Measurements from ENCODE around the gene CFAP69.

Gene CFAP69

DNA sequence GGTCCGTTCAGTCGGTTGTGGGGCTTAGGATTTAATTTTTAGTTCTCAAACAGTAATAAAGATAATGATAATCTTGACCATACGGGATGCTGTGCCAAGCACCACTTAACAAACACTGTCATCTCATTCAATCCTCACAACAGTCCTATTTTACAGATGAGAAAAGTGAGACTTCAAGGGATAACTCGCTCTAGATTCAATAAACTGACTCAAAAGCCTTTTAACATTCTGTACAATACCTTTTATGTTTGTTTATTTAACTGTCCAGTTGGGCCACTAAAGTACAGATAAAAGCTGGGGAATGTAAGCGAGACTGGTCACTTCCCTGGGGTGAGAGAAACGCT lies 437 bp upstream of the CFAP69 start:
- no peak for TF ChIP-seq REST (IDR thresholded peaks at IDR 0.05; ENCODE audit: low read depth)
- TF ChIP-seq CREB1 (IDR thresholded peaks at IDR 0.05; ENCODE audit: low read depth), result no peak
- no peak for TF ChIP-seq TAF1 (IDR thresholded peaks at IDR 0.05; ENCODE audit: low read depth)
- TF ChIP-seq FOXM1 (IDR thresholded peaks at IDR 0.05; ENCODE audit: borderline replicate concordance, low read depth), result no peak
- no peak for TF ChIP-seq ZBTB7A (IDR thresholded peaks at IDR 0.05; ENCODE audit: low read depth)
- no peak for TF ChIP-seq EP300 (IDR thresholded peaks at IDR 0.05; ENCODE audit: borderline replicate concordance)
- TF ChIP-seq YY1 (IDR thresholded peaks at IDR 0.05; ENCODE audit: low read depth), result no peak
- no peak for TF ChIP-seq NFIC (IDR thresholded peaks at IDR 0.05)
- no peak for TF ChIP-seq EGR1 (IDR thresholded peaks at IDR 0.05)
- TF ChIP-seq, protein P1, sequence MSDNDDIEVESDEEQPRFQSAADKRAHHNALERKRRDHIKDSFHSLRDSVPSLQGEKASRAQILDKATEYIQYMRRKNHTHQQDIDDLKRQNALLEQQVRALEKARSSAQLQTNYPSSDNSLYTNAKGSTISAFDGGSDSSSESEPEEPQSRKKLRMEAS (IDR thresholded peaks at IDR 0.05), result no peak
- no peak for TF ChIP-seq TCF12 (IDR thresholded peaks at IDR 0.05; ENCODE audit: low read depth)
- no peak for TF ChIP-seq USF1 (IDR thresholded peaks at IDR 0.05)
- no peak for TF ChIP-seq RAD21 (IDR thresholded peaks at IDR 0.05; ENCODE audit: low read depth)

DNA sequence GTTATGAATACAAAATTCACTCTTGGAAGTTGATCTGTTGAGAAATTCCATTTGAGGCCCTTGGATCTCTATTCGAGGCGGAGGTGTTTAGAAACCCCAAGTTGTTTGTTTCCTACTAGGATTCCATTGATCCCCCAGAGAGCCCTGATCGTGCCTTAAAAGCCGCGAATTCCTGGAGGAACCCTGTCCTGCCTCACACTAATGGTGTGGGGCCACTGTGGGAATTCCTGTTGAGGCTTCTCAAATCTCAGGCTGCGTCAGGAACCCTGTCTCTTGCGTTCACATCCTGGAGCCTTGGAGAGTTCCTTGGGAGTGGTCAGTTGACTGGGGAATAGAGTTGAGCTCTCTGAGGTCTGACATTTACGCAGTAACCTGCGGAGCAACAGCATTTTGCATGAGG lies 1.2 kb downstream of the CFAP69 start:
- no peak for TF ChIP-seq TAF1 (IDR thresholded peaks at IDR 0.05; ENCODE audit: low read depth)
- TF ChIP-seq FOXM1 (IDR thresholded peaks at IDR 0.05; ENCODE audit: borderline replicate concordance, low read depth), result no peak
- TF ChIP-seq CEBPB (IDR thresholded peaks at IDR 0.05), result no peak
- no peak for TF ChIP-seq EP300 (IDR thresholded peaks at IDR 0.05; ENCODE audit: borderline replicate concordance)
- TF ChIP-seq EGR1 (IDR thresholded peaks at IDR 0.05), result no peak
- no peak for TF ChIP-seq NFIC (IDR thresholded peaks at IDR 0.05)
- no peak for TF ChIP-seq YY1 (IDR thresholded peaks at IDR 0.05; ENCODE audit: low read depth)
- TF ChIP-seq, protein P1 (IDR thresholded peaks at IDR 0.05), result no peak
- no peak for TF ChIP-seq RAD21 (IDR thresholded peaks at IDR 0.05; ENCODE audit: low read depth)
- no peak for TF ChIP-seq TEAD4 (IDR thresholded peaks at IDR 0.05)
- no peak for TF ChIP-seq USF1 (IDR thresholded peaks at IDR 0.05)
- no peak for TF ChIP-seq REST (IDR thresholded peaks at IDR 0.05; ENCODE audit: low read depth)
- TF ChIP-seq TCF12 (IDR thresholded peaks at IDR 0.05; ENCODE audit: low read depth), result no peak
- TF ChIP-seq ZBTB7A (IDR thresholded peaks at IDR 0.05; ENCODE audit: low read depth), result no peak
- TF ChIP-seq CREB1 (IDR thresholded peaks at IDR 0.05; ENCODE audit: low read depth), result no peak

GRCh38 chr7:90248706-90249105 lies 3.7 kb downstream of the CFAP69 start:
- TF ChIP-seq FOXM1 (IDR thresholded peaks at IDR 0.05; ENCODE audit: borderline replicate concordance, low read depth) (no peak), RAD21 (IDR thresholded peaks at IDR 0.05; ENCODE audit: low read depth) (no peak), YY1 (IDR thresholded peaks at IDR 0.05; ENCODE audit: low read depth) (no peak), EP300 (IDR thresholded peaks at IDR 0.05; ENCODE audit: borderline replicate concordance) (no peak), CREB1 (IDR thresholded peaks at IDR 0.05; ENCODE audit: low read depth) (no peak), ZBTB7A (IDR thresholded peaks at IDR 0.05; ENCODE audit: low read depth) (no peak), TCF12 (IDR thresholded peaks at IDR 0.05; ENCODE audit: low read depth) (no peak), EGR1 (IDR thresholded peaks at IDR 0.05) (no peak), REST (IDR thresholded peaks at IDR 0.05; ENCODE audit: low read depth) (no peak), NFIC (IDR thresholded peaks at IDR 0.05) (no peak), USF1 (IDR thresholded peaks at IDR 0.05) (no peak), TEAD4 (IDR thresholded peaks at IDR 0.05) (no peak)
- TF ChIP-seq, protein P1 (IDR thresholded peaks at IDR 0.05), result no peak

Measured in Ishikawa (cell line).